KMS-11 (cell line): ENCODE results near the gene USP50.
"Not testable (repeated sequence)": the region's sequence is repeated elsewhere in the genome, so short reads cannot be mapped to it uniquely, and the experiment has no call there.

Source experiments
- H2AFZ ChIP-seq: fragments of 200-600 bp; sonication (generic); 2 replicates; pipeline ENCODE4 v1.6.1; 2016; ENCODE audit warnings: antibody characterized with exemption, mixed run types, low read depth
- H3K27ac ChIP-seq: fragments of 200-600 bp; sonication (generic); 2 replicates; pipeline ENCODE4 v1.6.1; 2016; ENCODE audit warnings: mild to moderate bottlenecking, mixed run types
- H3K27me3 ChIP-seq: fragments of 200-600 bp; sonication (generic); 2 replicates; pipeline ENCODE4 v1.6.1; 2017; ENCODE audit warnings: mild to moderate bottlenecking, low read depth, mixed run types, moderate library complexity; ENCODE audit not compliant: insufficient read depth
- H3K36me3 ChIP-seq: fragments of 200-600 bp; sonication (generic); 2 replicates; pipeline ENCODE4 v1.6.1; 2017; ENCODE audit warnings: mild to moderate bottlenecking, mixed run types; ENCODE audit not compliant: insufficient read depth
- H3K4me1 ChIP-seq: fragments of 200-600 bp; sonication (generic); 2 replicates; pipeline ENCODE4 v1.6.1; 2016; ENCODE audit warnings: mild to moderate bottlenecking, low read depth, mixed run types; ENCODE audit not compliant: poor library complexity, severe bottlenecking
- H3K4me2 ChIP-seq: fragments of 200-600 bp; sonication (generic); 2 replicates; pipeline ENCODE4 v1.7.0; 2016; ENCODE audit warnings: mild to moderate bottlenecking, mixed run types
- H3K4me3 ChIP-seq: fragments of 200-600 bp; sonication (generic); IDR thresholded peaks from 2 replicates; pipeline ENCODE4 v1.6.1; 2017; ENCODE audit warnings: low read depth, low read length, mixed read lengths; ENCODE audit not compliant: insufficient read depth
- H3K79me2 ChIP-seq: fragments of 200-600 bp; sonication (generic); 2 replicates; pipeline ENCODE4 v1.6.1; 2016; ENCODE audit warnings: low read depth, mixed run types; ENCODE audit not compliant: insufficient read depth
- H3K9ac ChIP-seq: fragments of 200-600 bp; sonication (generic); 2 replicates; pipeline ENCODE4 v1.6.1; 2016; ENCODE audit warnings: mild to moderate bottlenecking, mixed run types
- H4K20me1 ChIP-seq: fragments of 200-600 bp; sonication (generic); 2 replicates; pipeline ENCODE4 v1.6.1; 2016; ENCODE audit warnings: mild to moderate bottlenecking, mixed run types; ENCODE audit not compliant: insufficient read depth
- CTCF ChIP-seq: fragments of 200-600 bp; sonication (generic); conservative IDR thresholded peaks from 2 replicates; pipeline ENCODE4 v1.6.1; 2017; ENCODE audit warnings: low read depth, mild to moderate bottlenecking, antibody characterized with exemption, low read length, moderate library complexity, mixed read lengths

Gene USP50

GRCh38 chr15:50577492-50577891 lies 31.0 kb upstream of the USP50 start:
- no peaks in the 10 kb centered on the region for H3K79me2 ChIP-seq
- H3K27me3 ChIP-seq: no peaks in the 10 kb centered on the region
- H2AFZ ChIP-seq: no peak overlapping the region
- H3K4me3 ChIP-seq: no peak overlapping the region
- no peak overlapping the region for H3K27ac ChIP-seq
- no peak overlapping the region for H3K9ac ChIP-seq
- H3K4me2 ChIP-seq: no peak overlapping the region
- no peak for TF ChIP-seq CTCF
- no peaks in the 10 kb centered on the region for H3K4me1 ChIP-seq
- H4K20me1 ChIP-seq: no peaks in the 10 kb centered on the region
- H3K36me3 ChIP-seq: no peaks in the 10 kb centered on the region

- Histone ChIP-seq H2AFZ (no peak overlapping the region), H3K36me3 (no peaks in the 10 kb centered on the region), H3K4me2 (no peak overlapping the region), H3K4me3 (no peak overlapping the region), H3K27ac (no peak overlapping the region), H3K4me1 (no peaks in the 10 kb centered on the region), H4K20me1 (no peaks in the 10 kb centered on the region), H3K79me2 (no peaks in the 10 kb centered on the region), H3K27me3 (no peaks in the 10 kb centered on the region), H3K9ac (no peak overlapping the region)
- no peak for TF ChIP-seq CTCF
Measured at GRCh38 chr15:50576166-50576565, 29.7 kb upstream of the USP50 start.

- not testable (repeated sequence) for H3K4me1 ChIP-seq, H3K27ac ChIP-seq, H3K79me2 ChIP-seq, H3K9ac ChIP-seq, H4K20me1 ChIP-seq, H3K27me3 ChIP-seq, H3K4me3 ChIP-seq, H3K4me2 ChIP-seq, H2AFZ ChIP-seq, H3K36me3 ChIP-seq
Measured at GRCh38 chr15:50573842-50574241, 27.4 kb upstream of the USP50 start.

- TF ChIP-seq CTCF: no peak
- H4K20me1 ChIP-seq: no peaks in the 10 kb centered on the region
- peaks cover 12% of the 10 kb centered on the region for H3K4me1 ChIP-seq
- no peak overlapping the region for H3K27ac ChIP-seq
- no peaks in the 10 kb centered on the region for H3K79me2 ChIP-seq
- no peak overlapping the region for H3K4me3 ChIP-seq
- H3K36me3 ChIP-seq: no peaks in the 10 kb centered on the region; the same call in 1 of the 2 replicates
- no peak overlapping the region for H3K9ac ChIP-seq
- H3K4me2 ChIP-seq: no peak overlapping the region
- no peaks in the 10 kb centered on the region for H3K27me3 ChIP-seq
- H2AFZ ChIP-seq: no peak overlapping the region
Measured at GRCh38 chr15:50563756-50564155, 17.3 kb upstream of the USP50 start.

- no peak overlapping the region for H3K9ac ChIP-seq
- no peak overlapping the region for H2AFZ ChIP-seq
- no peaks in the 10 kb centered on the region for H4K20me1 ChIP-seq
- peaks cover 12% of the 10 kb centered on the region for H3K4me1 ChIP-seq
- no peak overlapping the region for H3K4me3 ChIP-seq
- no peaks in the 10 kb centered on the region; the same call in 1 of the 2 replicates for H3K36me3 ChIP-seq
- no peak for TF ChIP-seq CTCF
- H3K27ac ChIP-seq: no peak overlapping the region
- H3K4me2 ChIP-seq: no peak overlapping the region
- no peaks in the 10 kb centered on the region for H3K79me2 ChIP-seq
- H3K27me3 ChIP-seq: no peaks in the 10 kb centered on the region
Measured at GRCh38 chr15:50562735-50563640, 16.5 kb upstream of the USP50 start.
